Measurements from ENCODE around the gene CRYGS.

CRYGS gene

GRCh38 chr3:186566772-186567071, 22.5 kb upstream of the CRYGS start:
- Histone ChIP-seq H3K36me3 (0 out of 2 replicates have a peak, but pooled peaks cover 3% of the 10 kb centered on the region), H3K4me3 (ENCODE audit: low read depth, low read length) (peak overlapping the region; percentile 83), H3K27me3 (no peaks in the 10 kb centered on the region), H3K9me3 (no peaks in the 10 kb centered on the region), H3K4me1 (no peaks in the 10 kb centered on the region)
- TF ChIP-seq, protein P1, sequence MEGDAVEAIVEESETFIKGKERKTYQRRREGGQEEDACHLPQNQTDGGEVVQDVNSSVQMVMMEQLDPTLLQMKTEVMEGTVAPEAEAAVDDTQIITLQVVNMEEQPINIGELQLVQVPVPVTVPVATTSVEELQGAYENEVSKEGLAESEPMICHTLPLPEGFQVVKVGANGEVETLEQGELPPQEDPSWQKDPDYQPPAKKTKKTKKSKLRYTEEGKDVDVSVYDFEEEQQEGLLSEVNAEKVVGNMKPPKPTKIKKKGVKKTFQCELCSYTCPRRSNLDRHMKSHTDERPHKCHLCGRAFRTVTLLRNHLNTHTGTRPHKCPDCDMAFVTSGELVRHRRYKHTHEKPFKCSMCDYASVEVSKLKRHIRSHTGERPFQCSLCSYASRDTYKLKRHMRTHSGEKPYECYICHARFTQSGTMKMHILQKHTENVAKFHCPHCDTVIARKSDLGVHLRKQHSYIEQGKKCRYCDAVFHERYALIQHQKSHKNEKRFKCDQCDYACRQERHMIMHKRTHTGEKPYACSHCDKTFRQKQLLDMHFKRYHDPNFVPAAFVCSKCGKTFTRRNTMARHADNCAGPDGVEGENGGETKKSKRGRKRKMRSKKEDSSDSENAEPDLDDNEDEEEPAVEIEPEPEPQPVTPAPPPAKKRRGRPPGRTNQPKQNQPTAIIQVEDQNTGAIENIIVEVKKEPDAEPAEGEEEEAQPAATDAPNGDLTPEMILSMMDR (IDR thresholded peaks at IDR 0.05; ENCODE audit: low read depth, low read length): no peak
- no peak for DNase-seq

DNA sequence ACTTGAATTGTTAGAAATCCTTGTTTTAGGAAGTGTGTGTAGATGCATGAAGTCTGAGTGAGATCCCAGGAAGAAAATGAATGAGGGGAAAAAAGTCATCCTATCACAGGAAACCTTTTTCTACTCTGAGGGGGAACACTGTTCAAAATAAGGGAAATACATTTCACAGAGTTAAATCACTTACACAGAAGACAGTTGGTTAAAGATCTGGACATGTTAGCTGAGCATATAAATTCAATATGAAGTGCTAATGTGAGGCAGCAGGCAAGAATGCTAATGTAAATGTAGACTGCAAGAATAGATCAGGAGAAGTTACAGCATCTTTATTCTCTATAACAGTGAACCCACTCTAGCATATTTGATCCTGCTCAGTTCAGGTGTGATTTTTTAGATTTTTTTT, 20.4 kb upstream of the CRYGS start:
- TF ChIP-seq, protein P1 (IDR thresholded peaks at IDR 0.05; ENCODE audit: low read depth, low read length): no peak
- no peak for DNase-seq
- no peaks in the 10 kb centered on the region for H3K4me1 ChIP-seq
- no peaks in the 10 kb centered on the region for H3K27me3 ChIP-seq
- H3K9me3 ChIP-seq: no peaks in the 10 kb centered on the region
- H3K36me3 ChIP-seq: peaks cover 3% of the 10 kb centered on the region; the same call in 1 of the 2 replicates
- H3K4me3 ChIP-seq (ENCODE audit: low read depth, low read length): no peak overlapping the region

- Histone ChIP-seq H3K36me3 (peaks cover 49% of the 10 kb centered on the region), H3K27me3 (no peaks in the 10 kb centered on the region), H3K4me1 (no peaks in the 10 kb centered on the region), H3K9me3 (no peaks in the 10 kb centered on the region), H3K4me3 (ENCODE audit: low read depth, low read length) (no peak overlapping the region)
- DNase-seq: no peak
- TF ChIP-seq, protein P1 (IDR thresholded peaks at IDR 0.05; ENCODE audit: low read depth, low read length): no peak
Measured at GRCh38 chr3:186552408-186553031, 8.3 kb upstream of the CRYGS start.

- no peak overlapping the region for H3K4me3 ChIP-seq (ENCODE audit: low read depth, low read length)
- H3K27me3 ChIP-seq: no peaks in the 10 kb centered on the region
- TF ChIP-seq, protein P1 (IDR thresholded peaks at IDR 0.05; ENCODE audit: low read depth, low read length): peak; percentile 18; the same call in 1 of the 2 replicates
- H3K4me1 ChIP-seq: no peaks in the 10 kb centered on the region
- no peaks in the 10 kb centered on the region for H3K9me3 ChIP-seq
- H3K36me3 ChIP-seq: peaks cover 45% of the 10 kb centered on the region
- DNase-seq: no peak
Measured at GRCh38 chr3:186551387-186551786, 7.2 kb upstream of the CRYGS start.

DNA sequence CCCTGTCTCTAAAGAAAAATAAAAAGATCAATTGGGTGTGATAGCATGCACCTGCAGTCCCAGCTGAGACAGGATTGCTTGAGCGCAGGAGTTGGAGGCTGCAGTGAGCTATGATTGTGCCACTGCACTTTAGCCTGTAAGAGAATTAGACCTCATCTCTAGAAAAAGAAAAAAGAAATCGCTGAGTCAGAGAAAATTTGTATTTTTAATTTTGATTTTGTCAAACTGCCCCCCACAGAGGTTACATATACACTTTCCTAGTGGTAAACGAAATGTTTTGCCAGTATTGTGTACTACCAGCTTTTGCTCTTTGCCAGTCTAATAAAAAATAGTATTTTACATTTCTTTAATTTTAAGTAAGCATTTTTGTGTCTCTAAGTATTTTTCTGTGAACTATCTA, 5.3 kb upstream of the CRYGS start:
- Histone ChIP-seq H3K36me3 (peaks cover 36% of the 10 kb centered on the region), H3K9me3 (no peaks in the 10 kb centered on the region), H3K4me1 (no peaks in the 10 kb centered on the region), H3K27me3 (no peaks in the 10 kb centered on the region), H3K4me3 (ENCODE audit: low read depth, low read length) (no peak overlapping the region)
- DNase-seq: no peak
- TF ChIP-seq, protein P1 (IDR thresholded peaks at IDR 0.05; ENCODE audit: low read depth, low read length): no peak

GRCh38 chr3:186540835-186541226, 3.3 kb downstream of the CRYGS start:
- Histone ChIP-seq H3K36me3 (peaks cover 3% of the 10 kb centered on the region; the same call in 1 of the 2 replicates), H3K4me3 (ENCODE audit: low read depth, low read length) (no peak overlapping the region), H3K27me3 (no peaks in the 10 kb centered on the region), H3K9me3 (no peaks in the 10 kb centered on the region), H3K4me1 (peaks cover 35% of the 10 kb centered on the region)
- TF ChIP-seq, protein P1 (IDR thresholded peaks at IDR 0.05; ENCODE audit: low read depth, low read length): no peak
- no peak for DNase-seq

Measured in BE2C (cell line).